ENCODE data around the gene FOXC2. TPM values are rescaled to one million over a fixed set of nuclear protein-coding genes. Genes with fewer than 3 reads are reported as not detected.

FOXC2 gene
- total RNA-seq, 1 donor from 2014 or later = 0.42 TPM

DNA sequence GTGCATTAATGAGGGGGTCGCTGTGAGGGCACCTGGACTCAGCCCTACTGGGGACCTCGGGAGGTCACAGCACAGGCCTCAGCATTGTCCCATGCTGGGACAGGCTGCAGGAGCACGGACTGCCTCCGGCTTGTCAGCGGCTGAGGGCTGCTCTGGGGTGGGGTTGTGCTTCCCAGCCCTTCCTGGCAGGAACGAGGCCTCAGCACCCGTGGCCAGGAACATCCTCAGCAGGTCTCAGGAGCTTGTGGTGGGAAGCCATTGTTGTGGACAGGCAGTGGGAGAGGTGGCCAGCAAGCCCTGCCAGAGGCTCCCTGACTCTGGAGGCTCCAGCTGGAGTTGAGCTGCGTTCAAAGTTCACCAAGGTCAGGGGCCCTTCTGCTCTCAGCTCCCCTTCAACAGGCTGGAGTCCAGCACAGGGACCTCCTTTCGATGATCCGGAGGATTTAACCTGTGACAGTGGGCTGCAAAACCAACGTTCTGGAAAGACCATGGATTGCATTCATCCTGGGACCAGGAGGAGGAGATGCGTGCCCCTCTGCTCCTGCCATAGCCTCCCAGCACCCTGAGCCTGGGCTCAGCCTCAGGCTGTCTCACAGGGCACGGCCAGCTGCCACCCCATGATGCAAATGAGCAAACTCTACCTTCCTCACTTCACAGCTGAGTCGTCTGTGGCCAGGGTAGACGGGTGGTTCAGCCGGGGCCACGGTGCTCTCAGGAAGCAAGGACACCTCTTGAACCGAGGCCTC, 44.3 kb downstream of the FOXC2 start:
- DNase-seq (ENCODE audit: low spot score) = no peak

DNA sequence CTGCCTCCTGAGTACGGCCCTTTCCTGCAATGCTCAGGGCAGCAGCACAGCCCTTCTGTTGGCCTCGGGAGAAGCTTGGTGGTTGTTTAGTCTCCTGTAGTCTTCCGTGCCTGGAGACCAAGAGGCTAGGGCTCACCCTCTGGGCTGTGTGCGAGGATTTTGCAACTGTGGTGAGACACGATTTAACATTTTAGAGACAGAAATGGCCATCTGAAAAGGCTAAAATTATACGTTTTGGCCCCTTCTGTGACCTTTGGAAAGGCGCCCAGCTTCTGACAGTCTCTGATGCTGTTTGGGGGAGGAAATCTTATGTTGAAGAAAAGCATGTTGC, 44.9 kb downstream of the FOXC2 start:
- no peak for DNase-seq (ENCODE audit: low spot score)

DNA sequence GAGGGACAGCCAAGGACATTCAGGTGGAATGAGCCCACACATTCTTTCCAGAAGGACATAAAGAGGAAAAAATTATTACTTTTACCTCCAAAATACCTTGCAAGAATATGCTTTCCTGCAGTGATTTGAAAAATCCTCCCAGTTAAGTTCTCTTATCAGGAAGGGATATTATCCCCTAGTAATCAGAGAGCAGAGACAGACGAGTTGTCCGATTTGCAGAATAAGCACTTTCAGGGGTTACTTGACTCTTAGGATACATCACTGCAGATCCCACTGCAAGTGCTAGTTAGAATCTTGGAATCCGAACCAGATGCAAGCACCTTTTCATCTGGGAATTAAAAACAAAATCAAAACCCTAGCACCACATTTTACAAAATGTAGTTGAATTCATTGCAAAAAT, 45.3 kb downstream of the FOXC2 start:
- DNase-seq (ENCODE audit: low spot score) = no peak

DNA sequence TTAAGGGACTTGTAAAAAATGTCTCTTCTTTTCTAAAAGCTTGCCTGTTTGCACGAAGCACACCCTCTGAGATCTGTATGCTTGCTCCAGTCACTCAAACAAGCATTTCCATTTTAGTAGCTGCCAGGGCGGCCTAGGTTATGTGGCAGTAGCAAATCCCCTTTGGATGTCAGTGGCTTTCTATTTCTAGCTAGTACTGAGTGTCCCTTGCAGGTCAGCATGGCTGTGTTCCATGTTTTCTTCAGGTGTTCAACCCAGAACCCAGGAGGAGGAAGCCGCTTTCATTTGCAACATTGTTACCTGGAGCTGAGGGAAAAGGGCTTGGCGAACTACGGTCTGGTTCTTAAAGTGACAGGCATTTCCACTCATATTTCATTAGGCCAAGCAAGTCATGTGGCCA, 48.1 kb downstream of the FOXC2 start:
- DNase-seq (ENCODE audit: low spot score) = no peak

DNA sequence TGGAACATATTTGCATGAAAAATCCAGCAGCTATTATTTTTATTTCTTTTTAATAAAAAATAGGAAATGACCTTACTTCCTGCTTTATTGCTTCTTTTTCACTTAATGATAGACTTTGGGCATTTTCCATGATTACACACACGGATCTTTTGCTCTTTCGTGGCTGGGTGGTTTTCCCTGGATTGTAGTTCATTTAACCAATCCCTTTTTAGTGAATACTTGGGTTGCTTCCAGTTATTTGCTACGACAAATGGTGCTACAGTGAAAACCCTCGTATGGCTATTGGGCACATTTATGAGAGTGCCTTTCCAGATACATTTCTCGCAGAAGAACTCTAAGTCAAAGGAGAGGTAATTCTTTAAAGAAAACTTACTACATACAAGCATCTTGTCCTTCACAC, 50.3 kb downstream of the FOXC2 start:
- no peak for DNase-seq (ENCODE audit: low spot score)

DNA sequence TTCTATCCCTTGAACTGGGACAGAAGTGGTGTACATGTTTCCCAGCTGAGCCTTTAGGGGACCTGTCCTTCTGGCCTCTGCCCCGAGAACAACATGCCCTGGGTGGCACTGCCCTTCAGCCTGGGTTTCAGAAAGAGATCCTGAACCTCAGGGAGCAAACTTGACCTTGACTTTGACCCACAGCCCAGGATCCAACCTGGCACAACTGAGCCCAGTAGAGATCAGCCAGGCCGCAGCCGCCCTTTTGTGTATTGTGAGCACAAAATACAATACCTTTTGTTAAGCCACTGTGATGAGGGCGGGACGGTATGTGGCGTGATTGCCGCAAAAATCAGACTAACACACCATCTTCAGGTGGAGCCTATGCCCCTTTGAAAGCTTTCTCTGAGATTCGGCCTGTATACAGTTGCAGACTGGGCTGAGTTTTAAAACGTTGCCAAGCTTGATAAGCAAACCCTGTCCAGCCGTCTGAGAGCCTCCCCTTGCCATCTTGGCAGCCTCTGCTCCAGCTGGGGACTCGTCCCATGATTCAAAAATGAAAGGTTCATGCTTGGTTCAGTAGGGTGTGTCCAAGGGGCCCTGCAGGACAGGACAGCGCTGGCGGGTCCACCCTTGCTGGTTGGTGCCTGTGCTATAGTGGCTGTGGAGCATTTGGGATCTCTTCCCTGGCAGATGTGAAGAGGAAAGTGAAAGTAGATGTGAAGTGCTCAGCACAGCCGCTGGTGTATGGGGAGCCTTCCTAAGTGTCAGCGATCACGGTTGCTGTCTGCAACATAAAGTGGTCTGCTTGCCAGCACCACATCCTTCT, 52.0 kb downstream of the FOXC2 start:
- no peak for DNase-seq (ENCODE audit: low spot score)

Other genes starting within 250 kb of the FOXC2 start
- gene FOXF1, start 56.3 kb upstream of the FOXC2 start, total RNA-seq = 4.2 TPM
- 10.2 TPM for gene MTHFSD, start 11.6 kb upstream of the FOXC2 start, total RNA-seq
- gene FOXL1, start 11.7 kb downstream of the FOXC2 start, total RNA-seq = 0.26 TPM